Activated T-helper 1 cell treated with anti-CD3 and anti-CD28 coated beads, Interleukin-12 subunit alpha, Interleukin-12 subunit beta, Interleukin-2, Interleukin-4 antibody, amounts not matched to agents 30 ng/mL and 10 ng/mL and 1 ng/mL, durations not matched to agents 14 hours and 24 hours and 36 hours (primary cell): ENCODE results near the gene NEUROG1. TPM values are rescaled to one million over a fixed set of nuclear protein-coding genes. Genes with fewer than 3 reads are reported as not detected.
"Not testable (repeated sequence)": the region's sequence is repeated elsewhere in the genome, so short reads cannot be mapped to it uniquely, and the experiment has no call there.

Source experiments
- DNase-seq: peaks from one replicate; pipeline ENCODE4 v3.0.0; 2021; ENCODE audit warnings: low spot score
- H3K27ac Mint-ChIP-seq: one replicate; pipeline ENCODE4 v1.8.0; 2021; ENCODE audit warnings: mild to moderate bottlenecking, mixed read lengths
- H3K27me3 Mint-ChIP-seq: one replicate; pipeline ENCODE4 v1.8.0; 2022; ENCODE audit warnings: mild to moderate bottlenecking, moderate library complexity, mixed read lengths; ENCODE audit not compliant: insufficient read depth
- H3K36me3 Mint-ChIP-seq: one replicate; pipeline ENCODE4 v1.8.0; 2021; ENCODE audit warnings: low read depth, mixed read lengths
- H3K4me1 Mint-ChIP-seq: one replicate; pipeline ENCODE4 v1.8.0; 2021; ENCODE audit warnings: low read depth, mixed read lengths
- H3K4me3 Mint-ChIP-seq: one replicate; pipeline ENCODE4 v1.8.0; 2021; ENCODE audit warnings: mild to moderate bottlenecking, moderate library complexity, mixed read lengths
- H3K9me3 Mint-ChIP-seq: one replicate; pipeline ENCODE4 v1.8.0; 2021; ENCODE audit warnings: mixed read lengths
- intact Hi-C: fragments of 100-400 bp; cut with micrococcal nuclease; formaldehyde crosslinking; loops from one replicate; pipeline ENCODE4 v1.15.1; 2024
- total RNA-seq: library from RNA; stranded (reverse); gene quantifications from 2 replicates; pipeline ENCODE4 v1.2.3, GENCODE V29; 2022

The NEUROG1 gene
- total RNA-seq, 1 donor from 2014 or later, result not detected

- Mint-ChIP-seq H3K9me3 (no peaks in the 10 kb centered on the region), H3K36me3 (peaks cover 1% of the 10 kb centered on the region), H3K27me3 (peaks cover 89% of the 10 kb centered on the region), H3K4me3 (no peak overlapping the region), H3K27ac (no peak overlapping the region), H3K4me1 (peaks cover 10% of the 10 kb centered on the region)
- intact Hi-C loops, result loop anchor here (5.0 kb wide), 1 partner anchor 510 kb away; the partner anchor contains the start of gene PITX1
- no peak for DNase-seq
Measured at GRCh38 chr5:135541807-135542502, 6.2 kb upstream of the NEUROG1 start.

- no peaks in the 10 kb centered on the region for H3K9me3 Mint-ChIP-seq
- H3K27ac Mint-ChIP-seq, result no peak overlapping the region
- no peak overlapping the region for H3K4me3 Mint-ChIP-seq
- H3K27me3 Mint-ChIP-seq, result peaks cover 83% of the 10 kb centered on the region
- H3K4me1 Mint-ChIP-seq, result peaks cover 10% of the 10 kb centered on the region
- peaks cover 1% of the 10 kb centered on the region for H3K36me3 Mint-ChIP-seq
- intact Hi-C loops, result loop anchor here (5.0 kb wide), 1 partner anchor 507 kb away; the partner anchor contains the start of gene PITX1
- DNase-seq, result no peak
Measured at GRCh38 chr5:135539430-135540005, 3.8 kb upstream of the NEUROG1 start.

DNA sequence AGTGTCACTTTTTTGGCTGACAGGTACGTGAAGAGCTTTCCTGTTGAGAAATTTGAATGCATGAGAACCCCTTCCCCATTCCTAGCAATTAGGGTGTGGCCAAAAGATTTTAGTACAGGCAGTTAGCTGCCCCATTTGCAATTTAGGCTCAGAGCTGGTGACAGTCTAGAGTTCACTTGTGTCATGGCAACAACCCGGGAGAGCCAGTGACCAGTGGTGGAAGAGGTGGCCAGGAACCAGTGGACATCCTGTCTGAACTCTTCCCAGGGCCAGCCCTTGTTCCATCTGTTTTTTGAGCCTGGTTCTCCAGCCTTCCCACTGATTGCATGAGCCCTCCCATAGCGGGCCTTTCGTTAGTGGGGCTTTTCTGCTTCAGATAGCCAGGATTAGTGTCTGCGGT is 2.5 kb upstream of the NEUROG1 start:
- intact Hi-C loops, result no loop called here
- no peak for DNase-seq
- Mint-ChIP-seq H3K9me3 (no peaks in the 10 kb centered on the region), H3K4me1 (peaks cover 4% of the 10 kb centered on the region), H3K27me3 (peaks cover 87% of the 10 kb centered on the region), H3K36me3 (peaks cover 1% of the 10 kb centered on the region), H3K27ac (no peak overlapping the region), H3K4me3 (no peak overlapping the region)

DNA sequence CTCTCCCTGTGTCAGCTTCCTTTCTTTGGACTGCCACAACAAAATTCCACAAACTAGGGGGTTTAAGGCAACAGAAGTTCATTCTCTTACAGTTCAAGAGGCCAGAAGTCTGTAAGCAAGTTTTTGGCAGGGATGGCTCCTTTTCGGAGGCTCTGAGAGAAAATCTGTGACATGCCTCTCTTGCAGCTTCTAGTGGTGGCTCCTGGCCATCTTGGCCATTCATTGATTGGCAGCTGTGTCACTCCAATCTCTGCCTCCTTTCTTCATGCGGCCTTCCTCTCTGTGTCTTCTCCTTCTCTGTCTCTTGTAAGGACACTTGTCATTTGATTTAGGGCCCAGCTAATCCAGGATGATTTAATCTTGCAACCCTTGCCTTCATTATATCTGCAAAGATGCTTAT is 2.0 kb upstream of the NEUROG1 start:
- Mint-ChIP-seq H3K27ac (no peak overlapping the region), H3K36me3 (peaks cover 1% of the 10 kb centered on the region), H3K4me3 (no peak overlapping the region), H3K9me3 (no peaks in the 10 kb centered on the region), H3K4me1 (no peaks in the 10 kb centered on the region), H3K27me3 (peaks cover 87% of the 10 kb centered on the region)
- intact Hi-C loops, result no loop called here
- no peak for DNase-seq

DNA sequence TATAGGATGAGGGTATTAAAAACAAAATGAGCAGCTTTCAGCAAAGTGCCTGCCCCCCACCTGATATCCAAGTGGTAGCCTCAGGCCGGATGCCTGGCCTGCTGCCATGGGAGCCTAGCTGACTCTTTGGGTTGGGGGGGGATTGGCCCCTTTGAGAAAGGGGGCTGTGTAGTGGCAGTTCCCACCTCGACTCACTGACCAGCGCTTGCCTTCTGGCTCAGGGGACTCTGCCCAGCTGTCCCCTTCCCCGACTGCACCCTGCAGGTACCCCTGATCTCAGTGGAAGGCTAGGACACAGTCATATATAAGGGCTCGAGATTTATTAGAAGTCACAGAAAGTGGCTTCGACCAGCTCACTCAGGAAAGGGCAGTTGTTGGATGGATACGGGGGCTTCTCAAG is 1.5 kb upstream of the NEUROG1 start:
- H3K27me3 Mint-ChIP-seq, result peaks cover 87% of the 10 kb centered on the region
- no peak for DNase-seq
- no peaks in the 10 kb centered on the region for H3K4me1 Mint-ChIP-seq
- intact Hi-C loops, result no loop called here
- H3K4me3 Mint-ChIP-seq, result no peak overlapping the region
- no peaks in the 10 kb centered on the region for H3K9me3 Mint-ChIP-seq
- peaks cover 1% of the 10 kb centered on the region for H3K36me3 Mint-ChIP-seq
- H3K27ac Mint-ChIP-seq, result no peak overlapping the region

GRCh38 chr5:135535420-135535819 is 344 bp downstream of the NEUROG1 start:
- Mint-ChIP-seq H3K27ac (no peak overlapping the region), H3K27me3 (peaks cover 76% of the 10 kb centered on the region), H3K9me3 (no peaks in the 10 kb centered on the region), H3K4me3 (no peak overlapping the region), H3K4me1 (no peaks in the 10 kb centered on the region), H3K36me3 (no peaks in the 10 kb centered on the region)
- intact Hi-C loops, result loop anchor here (1.0 to 2.0 kb wide), 2 partner anchors 28 to 45 kb away; no protein-coding TSS in a partner anchor
- no peak for DNase-seq

DNA sequence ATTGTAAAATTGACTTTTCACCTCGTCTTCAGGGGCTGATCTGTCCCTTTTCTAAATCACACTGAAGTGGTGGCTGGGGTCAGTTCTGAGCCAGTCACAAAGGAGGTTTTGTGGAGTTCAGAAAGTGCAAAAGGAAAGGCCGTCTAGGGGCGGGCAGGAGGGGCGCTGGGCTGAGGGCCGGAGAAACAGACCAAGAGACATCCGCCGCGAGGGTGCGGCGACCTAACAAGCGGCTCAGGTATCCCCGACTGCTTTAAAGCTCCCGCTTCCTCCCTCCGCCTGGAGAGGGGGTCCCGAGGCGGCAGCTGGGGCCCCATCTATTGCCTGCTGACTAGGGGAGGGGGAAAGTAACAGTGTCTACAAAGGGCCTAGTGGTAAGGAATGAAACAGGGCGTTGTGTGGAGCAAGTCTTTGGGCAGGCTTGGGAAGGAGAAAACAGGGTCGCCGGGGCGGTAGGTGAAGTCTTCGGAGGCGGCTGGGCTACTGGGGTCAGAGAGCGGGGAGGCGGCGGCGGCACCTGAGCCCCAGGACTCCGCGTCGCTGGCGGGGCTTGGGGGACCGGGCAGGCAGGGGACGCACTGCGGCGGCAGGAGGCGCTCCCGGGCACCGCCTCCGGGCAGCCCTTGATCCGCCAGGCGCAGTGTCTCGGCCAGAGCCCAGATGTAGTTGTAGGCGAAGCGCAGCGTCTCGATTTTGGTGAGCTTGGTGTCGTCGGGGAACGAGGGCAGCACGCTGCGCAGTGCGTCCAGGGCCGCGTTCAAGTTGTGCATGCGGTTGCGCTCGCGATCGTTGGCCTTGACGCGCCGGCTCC is 950 bp downstream of the NEUROG1 start:
- H3K36me3 Mint-ChIP-seq, result no peaks in the 10 kb centered on the region
- no peak overlapping the region for H3K4me3 Mint-ChIP-seq
- H3K27ac Mint-ChIP-seq, result no peak overlapping the region
- intact Hi-C loops, result loop anchor here (1.0 to 2.0 kb wide), 2 partner anchors 28 to 44 kb away; no protein-coding TSS in a partner anchor
- H3K4me1 Mint-ChIP-seq, result no peaks in the 10 kb centered on the region
- no peak for DNase-seq
- no peaks in the 10 kb centered on the region for H3K9me3 Mint-ChIP-seq
- peaks cover 76% of the 10 kb centered on the region for H3K27me3 Mint-ChIP-seq

GRCh38 chr5:135533794-135534193 is 2.0 kb downstream of the NEUROG1 start:
- H3K36me3 Mint-ChIP-seq, result no peaks in the 10 kb centered on the region
- no peak for DNase-seq
- H3K4me1 Mint-ChIP-seq, result no peaks in the 10 kb centered on the region
- intact Hi-C loops, result loop anchor here (2.0 kb wide), 1 partner anchor 43 kb away; no protein-coding TSS in a partner anchor
- no peak overlapping the region for H3K4me3 Mint-ChIP-seq
- peaks cover 68% of the 10 kb centered on the region for H3K27me3 Mint-ChIP-seq
- H3K9me3 Mint-ChIP-seq, result no peaks in the 10 kb centered on the region
- no peak overlapping the region for H3K27ac Mint-ChIP-seq

GRCh38 chr5:135533334-135533733 is 2.4 kb downstream of the NEUROG1 start:
- H3K27me3 Mint-ChIP-seq, result peaks cover 65% of the 10 kb centered on the region
- no peaks in the 10 kb centered on the region for H3K4me1 Mint-ChIP-seq
- intact Hi-C loops, result no loop called here
- no peak overlapping the region for H3K27ac Mint-ChIP-seq
- no peak for DNase-seq
- H3K4me3 Mint-ChIP-seq, result no peak overlapping the region
- H3K36me3 Mint-ChIP-seq, result no peaks in the 10 kb centered on the region
- H3K9me3 Mint-ChIP-seq, result no peaks in the 10 kb centered on the region

- H3K4me1 Mint-ChIP-seq, H3K36me3 Mint-ChIP-seq, H3K27ac Mint-ChIP-seq, intact Hi-C loops, H3K9me3 Mint-ChIP-seq, H3K4me3 Mint-ChIP-seq, DNase-seq: not testable (repeated sequence)
- peaks cover 47% of the 10 kb centered on the region for H3K27me3 Mint-ChIP-seq
Measured at GRCh38 chr5:135529576-135529975, 6.2 kb downstream of the NEUROG1 start.

GRCh38 chr5:135526924-135527323 is 8.8 kb downstream of the NEUROG1 start:
- no peak for DNase-seq
- Mint-ChIP-seq H3K27me3 (peaks cover 22% of the 10 kb centered on the region), H3K4me3 (no peak overlapping the region), H3K4me1 (no peaks in the 10 kb centered on the region), H3K27ac (no peak overlapping the region), H3K36me3 (no peaks in the 10 kb centered on the region), H3K9me3 (no peaks in the 10 kb centered on the region)
- intact Hi-C loops, result no loop called here

GRCh38 chr5:135521964-135522363 is 13.8 kb downstream of the NEUROG1 start:
- intact Hi-C loops, result no loop called here
- H3K4me3 Mint-ChIP-seq, result no peak overlapping the region
- no peaks in the 10 kb centered on the region for H3K36me3 Mint-ChIP-seq
- H3K9me3 Mint-ChIP-seq, result no peaks in the 10 kb centered on the region
- H3K4me1 Mint-ChIP-seq, result no peaks in the 10 kb centered on the region
- H3K27ac Mint-ChIP-seq, result no peak overlapping the region
- DNase-seq, result no peak
- H3K27me3 Mint-ChIP-seq, result peaks cover 21% of the 10 kb centered on the region

GRCh38 chr5:135517631-135518030 is 18.1 kb downstream of the NEUROG1 start:
- H3K9me3 Mint-ChIP-seq, result no peaks in the 10 kb centered on the region
- H3K4me1 Mint-ChIP-seq, result no peaks in the 10 kb centered on the region
- H3K27ac Mint-ChIP-seq, result no peak overlapping the region
- intact Hi-C loops, result no loop called here
- peaks cover 14% of the 10 kb centered on the region for H3K27me3 Mint-ChIP-seq
- DNase-seq, result no peak
- no peak overlapping the region for H3K4me3 Mint-ChIP-seq
- no peaks in the 10 kb centered on the region for H3K36me3 Mint-ChIP-seq
